ENCODE data around the gene DEAF1. TPM values are rescaled to one million over a fixed set of nuclear protein-coding genes. Genes with fewer than 3 reads are reported as not detected.

The DEAF1 gene
- total RNA-seq, 3 donors from 2014 or later: 53.1 to 59.6 (median 54.5) TPM

- no peak for ATAC-seq
- H3K27me3 Mint-ChIP-seq (ENCODE audit: low read depth): peaks cover 20% of the 10 kb centered on the region
- no peak for DNase-seq
- H3K4me1 Mint-ChIP-seq (ENCODE audit: low read depth): peaks cover 14% of the 10 kb centered on the region
- no peaks in the 10 kb centered on the region for H3K36me3 Mint-ChIP-seq (ENCODE audit: insufficient read depth)
- H3K9me3 Mint-ChIP-seq: no peaks in the 10 kb centered on the region
- H3K4me3 Mint-ChIP-seq: no peak overlapping the region
These were observed 53.1 kb downstream of the DEAF1 start for GRCh38 chr11:641806-642370.

DNA sequence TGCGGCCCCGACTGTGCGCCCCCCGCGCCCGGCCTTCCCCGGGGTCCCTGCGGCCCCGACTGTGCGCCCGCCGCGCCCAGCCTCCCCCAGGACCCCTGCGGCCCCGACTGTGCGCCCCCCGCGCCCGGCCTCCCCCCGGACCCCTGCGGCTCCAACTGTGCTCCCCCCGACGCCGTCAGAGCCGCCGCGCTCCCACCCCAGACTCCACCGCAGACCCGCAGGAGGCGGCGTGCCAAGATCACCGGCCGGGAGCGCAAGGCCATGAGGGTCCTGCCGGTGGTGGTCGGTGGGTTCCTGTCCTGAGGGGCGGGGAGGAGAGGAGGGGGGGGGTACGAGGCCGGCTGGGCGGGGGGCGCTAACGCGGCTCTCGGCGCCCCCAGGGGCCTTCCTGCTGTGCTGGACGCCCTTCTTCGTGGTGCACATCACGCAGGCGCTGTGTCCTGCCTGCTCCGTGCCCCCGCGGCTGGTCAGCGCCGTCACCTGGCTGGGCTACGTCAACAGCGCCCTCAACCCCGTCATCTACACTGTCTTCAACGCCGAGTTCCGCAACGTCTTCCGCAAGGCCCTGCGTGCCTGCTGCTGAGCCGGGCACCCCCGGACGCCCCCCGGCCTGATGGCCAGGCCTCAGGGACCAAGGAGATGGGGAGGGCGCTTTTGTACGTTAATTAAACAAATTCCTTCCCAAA, 54.9 kb downstream of the DEAF1 start:
- no peak for DNase-seq

GRCh38 chr11:639332-639955, 55.6 kb downstream of the DEAF1 start:
- Mint-ChIP-seq H3K27me3 (ENCODE audit: low read depth) (peaks cover 32% of the 10 kb centered on the region), H3K4me1 (ENCODE audit: low read depth) (peaks cover 15% of the 10 kb centered on the region), H3K4me3 (no peak overlapping the region), H3K36me3 (ENCODE audit: insufficient read depth) (no peaks in the 10 kb centered on the region), H3K9me3 (no peaks in the 10 kb centered on the region)
- ATAC-seq: peak; percentile 25 to 35
- no peak for DNase-seq

More for the DNA sequence above, 54.9 kb downstream of the DEAF1 start:
- Mint-ChIP-seq H3K9me3 (no peaks in the 10 kb centered on the region), H3K27me3 (ENCODE audit: low read depth) (peaks cover 32% of the 10 kb centered on the region), H3K4me1 (ENCODE audit: low read depth) (peaks cover 15% of the 10 kb centered on the region), H3K36me3 (ENCODE audit: insufficient read depth) (no peaks in the 10 kb centered on the region), H3K4me3 (no peak overlapping the region)
- peak in 1 of 2 donors; percentile 16 for ATAC-seq

DNA sequence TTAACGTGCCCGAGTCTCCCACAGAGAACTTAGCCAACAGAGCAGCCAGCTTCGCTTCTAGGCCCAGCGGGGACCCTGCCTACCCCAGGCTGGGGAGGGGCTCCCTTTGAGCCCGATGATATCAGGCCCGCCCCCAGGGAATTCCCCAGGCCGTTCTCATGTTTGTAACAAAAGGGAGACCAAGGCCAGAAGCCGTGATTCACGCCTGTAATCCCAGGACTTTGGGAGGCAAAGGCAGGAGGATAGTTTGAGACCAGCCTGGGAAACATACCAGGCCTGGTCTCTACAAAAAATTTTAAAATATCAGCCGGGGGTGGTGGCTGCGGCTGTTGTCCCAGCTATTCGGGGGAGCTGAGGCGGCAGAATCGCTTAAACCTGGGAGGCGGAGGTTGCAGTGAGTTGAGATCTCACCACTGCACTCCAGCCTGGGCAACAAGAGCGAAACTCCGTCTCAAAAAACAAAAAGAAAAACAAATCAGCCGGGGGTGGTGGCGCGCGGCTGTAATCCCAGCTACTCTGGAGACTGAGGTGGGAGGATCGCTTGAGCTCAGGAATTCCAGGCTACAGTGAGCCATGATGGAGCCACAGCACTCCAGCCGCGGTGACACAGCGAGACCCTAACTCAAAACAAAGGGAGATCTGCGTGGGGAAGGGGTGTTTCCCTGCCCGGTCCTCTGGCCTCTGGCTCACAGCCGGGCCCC, 56.2 kb downstream of the DEAF1 start:
- Mint-ChIP-seq H3K4me3 (peak overlapping the region; percentile 24), H3K9me3 (no peaks in the 10 kb centered on the region), H3K4me1 (ENCODE audit: low read depth) (peaks cover 15% of the 10 kb centered on the region), H3K36me3 (ENCODE audit: insufficient read depth) (no peaks in the 10 kb centered on the region), H3K27me3 (ENCODE audit: low read depth) (peaks cover 32% of the 10 kb centered on the region)
- ATAC-seq: no peak
- no peak for DNase-seq

- peak in 1 of 2 donors; percentile 31 for ATAC-seq
- no peaks in the 10 kb centered on the region for H3K36me3 Mint-ChIP-seq (ENCODE audit: insufficient read depth)
- no peak overlapping the region for H3K4me3 Mint-ChIP-seq
- H3K27me3 Mint-ChIP-seq (ENCODE audit: low read depth): peaks cover 32% of the 10 kb centered on the region
- peaks cover 15% of the 10 kb centered on the region for H3K4me1 Mint-ChIP-seq (ENCODE audit: low read depth)
- H3K9me3 Mint-ChIP-seq: no peaks in the 10 kb centered on the region
- DNase-seq: no peak
These were observed 57.2 kb downstream of the DEAF1 start for GRCh38 chr11:637593-638521.

- peaks cover 15% of the 10 kb centered on the region for H3K4me1 Mint-ChIP-seq (ENCODE audit: low read depth)
- no peaks in the 10 kb centered on the region for H3K36me3 Mint-ChIP-seq (ENCODE audit: insufficient read depth)
- DNase-seq (no peak), ATAC-seq (peak in 1 of 2 donors; percentile 19)
- H3K9me3 Mint-ChIP-seq: no peaks in the 10 kb centered on the region
- peaks cover 32% of the 10 kb centered on the region for H3K27me3 Mint-ChIP-seq (ENCODE audit: low read depth)
- no peak overlapping the region for H3K4me3 Mint-ChIP-seq
These were observed 57.8 kb downstream of the DEAF1 start for GRCh38 chr11:637333-637592.

- H3K9me3 Mint-ChIP-seq: no peaks in the 10 kb centered on the region
- H3K4me3 Mint-ChIP-seq: no peak within 1 kb of the TSS
- ATAC-seq (peak in 1 of 2 donors; percentile 29), DNase-seq (no peak)
- peaks cover 32% of the 10 kb centered on the region for H3K27me3 Mint-ChIP-seq (ENCODE audit: low read depth)
- H3K4me1 Mint-ChIP-seq (ENCODE audit: low read depth): peaks cover 15% of the 10 kb centered on the region
- no peaks in the 10 kb centered on the region for H3K36me3 Mint-ChIP-seq (ENCODE audit: insufficient read depth)
These were observed 58.3 kb downstream of the DEAF1 start, which contains the start of gene DRD4 for GRCh38 chr11:636511-637332. TSS of gene DRD4 (plus strand) at chr11:637269. CDS start at chr11:637305, 36 bp downstream.

- DNase-seq (no peak), ATAC-seq (no peak)
- Mint-ChIP-seq H3K9me3 (no peaks in the 10 kb centered on the region), H3K27me3 (ENCODE audit: low read depth) (peaks cover 32% of the 10 kb centered on the region), H3K36me3 (ENCODE audit: insufficient read depth) (no peaks in the 10 kb centered on the region), H3K4me3 (no peak overlapping the region), H3K4me1 (ENCODE audit: low read depth) (peaks cover 15% of the 10 kb centered on the region)
These were observed 59.0 kb downstream of the DEAF1 start for GRCh38 chr11:635945-636510.

GRCh38 chr11:630871-631270, 64.2 kb downstream of the DEAF1 start:
- H3K4me1 Mint-ChIP-seq (ENCODE audit: low read depth): peaks cover 21% of the 10 kb centered on the region
- ATAC-seq: no peak
- DNase-seq: no peak
- no peaks in the 10 kb centered on the region for H3K9me3 Mint-ChIP-seq
- H3K27me3 Mint-ChIP-seq (ENCODE audit: low read depth): peaks cover 29% of the 10 kb centered on the region
- no peak overlapping the region for H3K4me3 Mint-ChIP-seq
- no peaks in the 10 kb centered on the region for H3K36me3 Mint-ChIP-seq (ENCODE audit: insufficient read depth)

DNA sequence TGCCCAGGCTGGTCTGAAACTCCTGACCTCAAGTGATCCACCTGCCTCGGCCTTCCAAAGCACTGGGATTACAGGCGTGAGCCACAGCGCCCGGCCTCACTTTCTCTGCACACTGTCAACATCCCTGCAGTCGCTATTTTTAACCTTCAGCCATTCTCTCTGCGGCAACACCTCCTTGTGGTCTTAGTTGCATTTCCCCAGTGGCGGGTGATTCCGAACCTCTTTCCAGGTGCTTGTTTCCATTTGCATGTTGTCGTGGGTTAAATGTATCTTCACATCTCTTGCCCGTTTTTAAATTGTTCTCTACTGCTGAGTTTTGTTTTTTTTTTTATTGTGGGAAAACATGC, 65.8 kb downstream of the DEAF1 start:
- Mint-ChIP-seq H3K4me3 (peak overlapping the region; percentile 48), H3K27me3 (ENCODE audit: low read depth) (peaks cover 37% of the 10 kb centered on the region), H3K36me3 (ENCODE audit: insufficient read depth) (no peaks in the 10 kb centered on the region), H3K4me1 (ENCODE audit: low read depth) (peaks cover 21% of the 10 kb centered on the region), H3K9me3 (no peaks in the 10 kb centered on the region)
- DNase-seq (no peak), ATAC-seq (peak in 1 of 2 donors; percentile 22)

GRCh38 chr11:628056-628455, 67.0 kb downstream of the DEAF1 start:
- H3K4me3 Mint-ChIP-seq: peak overlapping the region; percentile 55
- H3K4me1 Mint-ChIP-seq (ENCODE audit: low read depth): peaks cover 21% of the 10 kb centered on the region
- ATAC-seq (no peak), DNase-seq (no peak)
- no peaks in the 10 kb centered on the region for H3K36me3 Mint-ChIP-seq (ENCODE audit: insufficient read depth)
- no peaks in the 10 kb centered on the region for H3K9me3 Mint-ChIP-seq
- peaks cover 37% of the 10 kb centered on the region for H3K27me3 Mint-ChIP-seq (ENCODE audit: low read depth)

DNA sequence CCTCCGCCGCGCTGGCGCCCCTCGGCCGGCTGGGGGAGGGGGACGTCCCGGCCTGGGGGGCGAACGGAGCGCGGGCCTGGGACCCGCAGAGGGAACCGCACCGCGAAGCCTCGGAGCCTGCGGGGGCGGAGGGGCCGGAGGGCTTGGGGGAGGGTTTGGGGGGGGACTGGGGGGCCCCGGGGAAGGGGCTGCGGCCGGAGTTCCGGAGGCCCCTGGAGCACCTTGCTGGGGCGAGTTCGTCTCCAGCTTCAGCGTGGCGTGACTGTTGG, 67.8 kb downstream of the DEAF1 start:
- ATAC-seq (no peak), DNase-seq (no peak)
- Mint-ChIP-seq H3K4me1 (ENCODE audit: low read depth) (peaks cover 21% of the 10 kb centered on the region), H3K4me3 (no peak overlapping the region), H3K9me3 (no peaks in the 10 kb centered on the region), H3K36me3 (ENCODE audit: insufficient read depth) (no peaks in the 10 kb centered on the region), H3K27me3 (ENCODE audit: low read depth) (peaks cover 37% of the 10 kb centered on the region)

Data from activated T-cell treated with anti-CD3 and anti-CD28 coated beads, Interleukin-2, amount 50 U/mL, for 4 hours (primary cell).